C4-2B (cell line): ENCODE data around the gene TMEM239.
A peak's percentile ranks its signal among the peaks of the same experiment; 100 is the strongest.

ENCODE experiments used
- H3K27ac ChIP-seq: fragments of 450-650 bp; 2 replicates; pipeline ENCODE4 v1.5.1; 2017
- ZFX ChIP-seq: fragments of 450-650 bp; IDR thresholded peaks from 2 replicates; pipeline ENCODE4 v1.6.1; 2017
- TF ChIP-seq, protein P1 (sequence below): fragments of 450-650 bp; conservative IDR thresholded peaks from 2 replicates; pipeline ENCODE4 v1.5.1; 2017; ENCODE audit warnings: mild to moderate bottlenecking

The TMEM239 gene

GRCh38 chr20:2845607-2846006, 29.4 kb downstream of the TMEM239 start:
- TF ChIP-seq, protein P1, sequence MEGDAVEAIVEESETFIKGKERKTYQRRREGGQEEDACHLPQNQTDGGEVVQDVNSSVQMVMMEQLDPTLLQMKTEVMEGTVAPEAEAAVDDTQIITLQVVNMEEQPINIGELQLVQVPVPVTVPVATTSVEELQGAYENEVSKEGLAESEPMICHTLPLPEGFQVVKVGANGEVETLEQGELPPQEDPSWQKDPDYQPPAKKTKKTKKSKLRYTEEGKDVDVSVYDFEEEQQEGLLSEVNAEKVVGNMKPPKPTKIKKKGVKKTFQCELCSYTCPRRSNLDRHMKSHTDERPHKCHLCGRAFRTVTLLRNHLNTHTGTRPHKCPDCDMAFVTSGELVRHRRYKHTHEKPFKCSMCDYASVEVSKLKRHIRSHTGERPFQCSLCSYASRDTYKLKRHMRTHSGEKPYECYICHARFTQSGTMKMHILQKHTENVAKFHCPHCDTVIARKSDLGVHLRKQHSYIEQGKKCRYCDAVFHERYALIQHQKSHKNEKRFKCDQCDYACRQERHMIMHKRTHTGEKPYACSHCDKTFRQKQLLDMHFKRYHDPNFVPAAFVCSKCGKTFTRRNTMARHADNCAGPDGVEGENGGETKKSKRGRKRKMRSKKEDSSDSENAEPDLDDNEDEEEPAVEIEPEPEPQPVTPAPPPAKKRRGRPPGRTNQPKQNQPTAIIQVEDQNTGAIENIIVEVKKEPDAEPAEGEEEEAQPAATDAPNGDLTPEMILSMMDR: no peak
- no peak for TF ChIP-seq ZFX

DNA sequence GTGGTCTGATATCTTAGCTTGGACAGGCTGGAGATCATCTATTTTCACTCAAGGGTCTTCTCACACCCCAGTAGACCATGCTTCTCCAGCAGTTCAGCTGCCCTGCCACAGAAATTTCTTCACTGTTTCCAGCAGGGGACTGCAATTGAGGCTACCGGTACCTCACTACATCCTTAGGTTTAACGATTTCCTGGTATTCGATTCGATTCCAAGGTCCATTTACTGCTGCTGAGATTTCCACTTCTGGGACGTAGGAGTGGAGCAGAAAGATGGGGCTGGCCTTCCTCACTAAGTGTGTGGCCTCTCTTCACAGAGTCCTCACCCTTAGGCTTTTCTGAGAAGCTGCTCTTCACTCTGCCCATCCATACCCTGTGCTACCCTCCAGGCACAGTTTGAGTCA, 30.5 kb downstream of the TMEM239 start:
- TF ChIP-seq ZFX: no peak
- TF ChIP-seq, protein P1: no peak
- H3K27ac ChIP-seq: no peak overlapping the region

More at GRCh38 chr20:2845607-2846006, 29.4 kb downstream of the TMEM239 start:
- H3K27ac ChIP-seq: no peak overlapping the region

DNA sequence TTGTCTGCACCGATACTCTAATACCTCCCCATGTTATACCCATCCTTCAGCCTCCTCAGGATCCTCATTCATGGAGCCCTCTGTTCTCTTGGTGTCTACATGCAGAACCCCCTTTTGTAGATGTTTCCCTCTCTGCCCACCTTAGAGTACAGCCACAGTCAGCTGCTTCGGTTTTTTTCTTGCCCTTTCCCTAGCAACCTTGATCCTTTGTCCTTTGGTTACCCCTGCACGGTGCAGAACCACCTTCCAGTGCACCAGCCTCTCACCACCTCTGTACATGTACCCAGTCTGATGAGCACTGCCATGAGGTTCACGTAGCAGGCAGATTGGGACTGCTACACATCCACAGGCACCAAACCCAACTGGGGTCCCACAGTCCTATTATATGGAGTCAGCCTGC, 31.6 kb downstream of the TMEM239 start:
- TF ChIP-seq, protein P1: no peak
- TF ChIP-seq ZFX: no peak
- no peak overlapping the region for H3K27ac ChIP-seq

- H3K27ac ChIP-seq: no peak overlapping the region
- TF ChIP-seq, protein P1: no peak
- TF ChIP-seq ZFX: no peak
These were observed 33.4 kb downstream of the TMEM239 start for GRCh38 chr20:2849529-2849928.

GRCh38 chr20:2851086-2851485, 34.9 kb downstream of the TMEM239 start:
- H3K27ac ChIP-seq: no peak overlapping the region
- TF ChIP-seq ZFX: no peak
- TF ChIP-seq, protein P1: no peak

GRCh38 chr20:2858591-2858990, 42.4 kb downstream of the TMEM239 start:
- peak overlapping the region; percentile 48 for H3K27ac ChIP-seq
- TF ChIP-seq, protein P1: no peak
- no peak for TF ChIP-seq ZFX

DNA sequence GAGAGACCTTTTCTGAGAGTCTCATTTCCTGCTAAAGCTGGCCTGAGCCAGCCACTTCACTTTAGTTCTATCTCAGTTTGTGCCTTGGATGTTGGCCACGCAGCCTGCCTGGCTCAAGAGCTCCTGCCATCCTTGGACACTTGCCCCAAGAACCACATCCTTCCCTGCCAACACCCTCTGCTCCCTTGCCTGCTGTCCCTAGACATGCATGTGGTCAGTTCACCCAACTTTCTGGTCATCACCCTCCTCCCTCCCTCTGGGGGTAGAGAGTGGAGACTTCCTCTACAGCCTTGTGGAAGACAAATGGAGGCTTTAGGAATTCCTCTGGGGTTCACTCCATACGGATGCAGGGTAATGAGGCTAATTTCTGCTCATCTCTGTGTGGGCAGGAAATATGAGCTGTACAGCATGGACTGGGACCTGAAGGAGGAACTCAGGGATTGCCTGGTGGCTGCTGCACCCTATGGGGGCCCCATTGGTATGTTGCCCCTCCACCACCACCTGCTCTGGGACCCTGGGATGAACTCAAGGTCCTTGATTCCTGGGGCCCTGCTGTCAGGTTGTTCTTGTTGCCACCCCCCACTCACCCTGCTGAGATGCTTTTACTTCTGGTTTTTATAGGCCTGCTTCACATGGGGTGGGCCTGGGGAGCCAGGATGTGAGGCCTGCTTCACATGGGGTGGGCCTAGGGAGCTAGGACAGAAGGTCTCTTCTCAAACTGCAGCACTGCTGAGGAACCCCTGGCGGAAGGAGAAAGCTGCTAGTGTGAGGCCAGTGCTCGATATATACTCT, 43.4 kb downstream of the TMEM239 start:
- TF ChIP-seq, protein P1: no peak
- no peak for TF ChIP-seq ZFX
- H3K27ac ChIP-seq: peak overlapping the region; percentile 48
